HG03520 (cell line): ENCODE data around the gene HPSE2.
"Not testable (repeated sequence)": the region's sequence is repeated elsewhere in the genome, so short reads cannot be mapped to it uniquely, and the experiment has no call there.

Source experiments
- ATAC-seq: cut with Tn5 transposase; IDR thresholded peaks from one replicate; pipeline ENCODE4 v1.9.1; 2021; ENCODE audit warnings: mild to moderate bottlenecking, moderate library complexity; ENCODE audit not compliant: unreplicated experiment

The HPSE2 gene

GRCh38 chr10:98517672-98518071, 718.0 kb downstream of the HPSE2 start:
- ATAC-seq: no peak

- ATAC-seq: no peak
Observed at GRCh38 chr10:98516352-98516751, 719.3 kb downstream of the HPSE2 start.

GRCh38 chr10:98513704-98514103, 721.9 kb downstream of the HPSE2 start:
- ATAC-seq: no peak

GRCh38 chr10:98511876-98512275, 723.8 kb downstream of the HPSE2 start:
- ATAC-seq: no peak

- ATAC-seq: no peak
Observed at GRCh38 chr10:98510412-98510995, 725.1 kb downstream of the HPSE2 start.

- no peak for ATAC-seq
Observed at GRCh38 chr10:98509745-98510144, 725.9 kb downstream of the HPSE2 start.

GRCh38 chr10:98502535-98502934, 733.1 kb downstream of the HPSE2 start:
- not testable (repeated sequence) for ATAC-seq

- no peak for ATAC-seq
Observed at GRCh38 chr10:98492763-98493162, 742.9 kb downstream of the HPSE2 start.

GRCh38 chr10:98489561-98490481, 745.8 kb downstream of the HPSE2 start:
- no peak for ATAC-seq

GRCh38 chr10:98488669-98489430, 746.8 kb downstream of the HPSE2 start:
- no peak for ATAC-seq

GRCh38 chr10:98487649-98488048, 748.0 kb downstream of the HPSE2 start:
- no peak for ATAC-seq

- no peak for ATAC-seq
Observed at GRCh38 chr10:98486421-98486820, 749.2 kb downstream of the HPSE2 start.

GRCh38 chr10:98485959-98486358, 749.7 kb downstream of the HPSE2 start:
- ATAC-seq: no peak

GRCh38 chr10:98483658-98484057, 752.0 kb downstream of the HPSE2 start:
- ATAC-seq: no peak

GRCh38 chr10:98482096-98482495, 753.6 kb downstream of the HPSE2 start:
- no peak for ATAC-seq

GRCh38 chr10:98481404-98481945, 754.2 kb downstream of the HPSE2 start:
- ATAC-seq: no peak

- ATAC-seq: no peak
Observed at GRCh38 chr10:98478430-98479222, 757.0 kb downstream of the HPSE2 start.

GRCh38 chr10:98477861-98478260, 757.8 kb downstream of the HPSE2 start:
- ATAC-seq: no peak

- ATAC-seq: peak; percentile 44
Observed at GRCh38 chr10:98474628-98475027, 761.0 kb downstream of the HPSE2 start.

- ATAC-seq: no peak
Observed at GRCh38 chr10:98472196-98472595, 763.5 kb downstream of the HPSE2 start.
